Measurements from ENCODE around the gene CTNNB1.

Gene CTNNB1

GRCh38 chr3:41193794-41194539, 5.3 kb upstream of the CTNNB1 start:
- no peak for DNase-seq

- no peak for DNase-seq
Observed at GRCh38 chr3:41194701-41195100, 4.6 kb upstream of the CTNNB1 start.

- DNase-seq, result no peak
Observed at GRCh38 chr3:41195946-41196345, 3.4 kb upstream of the CTNNB1 start.

- no peak for DNase-seq
Observed at GRCh38 chr3:41196499-41197410, 2.5 kb upstream of the CTNNB1 start.

GRCh38 chr3:41198046-41198445, 1.3 kb upstream of the CTNNB1 start:
- DNase-seq, result no peak

GRCh38 chr3:41198526-41198925, 779 bp upstream of the CTNNB1 start:
- DNase-seq, result peak; percentile 30

GRCh38 chr3:41199866-41200668, 762 bp downstream of the CTNNB1 start:
- peak; percentile 47 for DNase-seq

- peak; percentile 40 for DNase-seq
Observed at GRCh38 chr3:41200669-41201021, 1.3 kb downstream of the CTNNB1 start.

GRCh38 chr3:41202075-41202833, 2.9 kb downstream of the CTNNB1 start:
- DNase-seq, result no peak

GRCh38 chr3:41202834-41203345, 3.6 kb downstream of the CTNNB1 start:
- DNase-seq, result no peak

GRCh38 chr3:41204369-41204768, 5.1 kb downstream of the CTNNB1 start:
- DNase-seq, result no peak

- DNase-seq, result no peak
Observed at GRCh38 chr3:41205591-41205990, 6.3 kb downstream of the CTNNB1 start.

GRCh38 chr3:41207355-41207754, 8.1 kb downstream of the CTNNB1 start:
- DNase-seq, result no peak

- DNase-seq, result no peak
Observed at GRCh38 chr3:41208507-41209220, 9.4 kb downstream of the CTNNB1 start.

GRCh38 chr3:41209646-41210045, 10.3 kb downstream of the CTNNB1 start:
- DNase-seq, result no peak

- no peak for DNase-seq
Observed at GRCh38 chr3:41210966-41211365, 11.7 kb downstream of the CTNNB1 start.

- DNase-seq, result no peak
Observed at GRCh38 chr3:41212088-41212487, 12.8 kb downstream of the CTNNB1 start.

GRCh38 chr3:41213588-41213987, 14.3 kb downstream of the CTNNB1 start:
- DNase-seq, result no peak

- no peak for DNase-seq
Observed at GRCh38 chr3:41216422-41216821, 17.1 kb downstream of the CTNNB1 start.

GRCh38 chr3:41216993-41217392, 17.7 kb downstream of the CTNNB1 start:
- no peak for DNase-seq

- no peak for DNase-seq
Observed at GRCh38 chr3:41219424-41219823, 20.1 kb downstream of the CTNNB1 start.

Measured in CD4-positive, alpha-beta T cell treated with Interleukin-17A for 1 hour (primary cell).